ENCODE measurements around the gene LPIN1.

Gene LPIN1

DNA sequence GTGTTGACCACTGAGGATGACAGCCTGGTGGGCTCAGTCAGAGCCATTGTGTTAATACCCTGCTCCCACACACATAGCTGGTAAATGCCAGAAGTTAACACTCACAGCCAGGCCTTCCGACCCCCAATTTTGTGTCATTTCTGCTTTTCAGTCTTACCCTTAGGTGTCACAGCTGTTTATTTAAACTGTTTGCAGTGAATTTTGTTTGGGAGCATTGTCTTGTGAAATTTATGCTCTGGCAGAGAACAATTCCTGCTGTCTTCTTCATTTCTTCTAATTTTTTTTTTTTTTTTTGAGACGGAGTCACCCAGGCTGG lies 8.2 kb downstream of the LPIN1 start:
- TF ChIP-seq EP300 (IDR thresholded peaks at IDR 0.05; ENCODE audit: borderline replicate concordance) (no peak), NFIC (IDR thresholded peaks at IDR 0.05) (no peak)
- TF ChIP-seq, protein P1, sequence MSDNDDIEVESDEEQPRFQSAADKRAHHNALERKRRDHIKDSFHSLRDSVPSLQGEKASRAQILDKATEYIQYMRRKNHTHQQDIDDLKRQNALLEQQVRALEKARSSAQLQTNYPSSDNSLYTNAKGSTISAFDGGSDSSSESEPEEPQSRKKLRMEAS (IDR thresholded peaks at IDR 0.05): no peak

DNA sequence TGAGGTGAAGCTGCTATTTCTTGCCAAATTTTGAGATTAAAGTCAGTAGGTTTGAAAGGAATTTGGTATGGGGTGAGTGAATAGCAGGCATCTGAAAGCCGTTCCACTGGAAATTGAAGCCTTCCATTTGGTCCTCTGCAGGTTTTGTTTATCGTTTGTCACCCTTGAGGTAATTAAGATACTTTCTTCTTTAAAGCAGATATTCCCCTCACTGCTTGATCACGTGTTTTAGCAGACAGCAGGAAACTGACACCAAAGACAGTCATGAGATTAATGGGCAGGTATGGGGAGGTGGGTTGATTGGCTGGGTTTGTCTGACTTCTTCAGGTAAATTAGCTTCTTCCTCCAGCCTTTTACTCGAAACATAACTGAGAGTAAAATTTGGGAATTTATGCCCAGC lies 10.7 kb downstream of the LPIN1 start:
- TF ChIP-seq TCF12 (IDR thresholded peaks at IDR 0.05; ENCODE audit: low read depth) (no peak), ZBTB7A (IDR thresholded peaks at IDR 0.05; ENCODE audit: low read depth) (no peak), YY1 (IDR thresholded peaks at IDR 0.05; ENCODE audit: low read depth) (no peak), CREB1 (IDR thresholded peaks at IDR 0.05; ENCODE audit: low read depth) (no peak)
- TF ChIP-seq, protein P2, sequence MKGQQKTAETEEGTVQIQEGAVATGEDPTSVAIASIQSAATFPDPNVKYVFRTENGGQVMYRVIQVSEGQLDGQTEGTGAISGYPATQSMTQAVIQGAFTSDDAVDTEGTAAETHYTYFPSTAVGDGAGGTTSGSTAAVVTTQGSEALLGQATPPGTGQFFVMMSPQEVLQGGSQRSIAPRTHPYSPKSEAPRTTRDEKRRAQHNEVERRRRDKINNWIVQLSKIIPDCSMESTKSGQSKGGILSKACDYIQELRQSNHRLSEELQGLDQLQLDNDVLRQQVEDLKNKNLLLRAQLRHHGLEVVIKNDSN (IDR thresholded peaks at IDR 0.05): no peak

GRCh38 chr2:11758187-11758586 lies 11.8 kb downstream of the LPIN1 start:
- TF ChIP-seq FOXM1 (IDR thresholded peaks at IDR 0.05; ENCODE audit: borderline replicate concordance, low read depth): no peak
- no peak for TF ChIP-seq CREB1 (IDR thresholded peaks at IDR 0.05; ENCODE audit: low read depth)
- TF ChIP-seq, protein P2 (IDR thresholded peaks at IDR 0.05): no peak
- no peak for TF ChIP-seq TEAD4 (IDR thresholded peaks at IDR 0.05)
- TF ChIP-seq CEBPB (IDR thresholded peaks at IDR 0.05): no peak
- TF ChIP-seq, protein P1 (IDR thresholded peaks at IDR 0.05): no peak
- no peak for TF ChIP-seq REST (IDR thresholded peaks at IDR 0.05; ENCODE audit: low read depth)
- TF ChIP-seq TAF1 (IDR thresholded peaks at IDR 0.05; ENCODE audit: low read depth): no peak
- no peak for TF ChIP-seq NFIC (IDR thresholded peaks at IDR 0.05)
- TF ChIP-seq EGR1 (IDR thresholded peaks at IDR 0.05): no peak
- TF ChIP-seq RAD21 (IDR thresholded peaks at IDR 0.05; ENCODE audit: low read depth): no peak
- TF ChIP-seq ZBTB7A (IDR thresholded peaks at IDR 0.05; ENCODE audit: low read depth): no peak

DNA sequence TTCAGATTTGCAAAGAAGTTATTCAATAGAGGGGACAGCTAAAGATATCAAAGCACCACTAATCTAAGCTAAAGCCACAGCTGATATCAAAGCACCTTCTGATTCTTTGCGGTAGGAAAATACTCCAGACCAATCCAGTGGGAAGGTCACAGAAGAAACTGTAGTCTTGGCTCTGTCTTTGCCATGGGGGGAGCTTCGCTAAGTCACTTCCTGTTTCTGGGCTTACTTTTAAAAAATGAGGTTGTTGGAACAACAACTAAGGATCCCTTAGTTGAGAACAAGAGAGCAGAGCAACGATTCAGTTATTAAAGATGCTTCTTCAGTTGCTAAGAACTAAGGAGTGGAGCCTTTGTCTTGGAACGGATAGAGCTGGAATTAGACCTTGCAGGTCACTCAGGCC lies 12.2 kb downstream of the LPIN1 start:
- TF ChIP-seq ZBTB7A (IDR thresholded peaks at IDR 0.05; ENCODE audit: low read depth) (no peak), CEBPB (IDR thresholded peaks at IDR 0.05) (no peak), TAF1 (IDR thresholded peaks at IDR 0.05; ENCODE audit: low read depth) (no peak), CREB1 (IDR thresholded peaks at IDR 0.05; ENCODE audit: low read depth) (no peak), EGR1 (IDR thresholded peaks at IDR 0.05) (no peak), TCF12 (IDR thresholded peaks at IDR 0.05; ENCODE audit: low read depth) (no peak), RAD21 (IDR thresholded peaks at IDR 0.05; ENCODE audit: low read depth) (no peak), TEAD4 (IDR thresholded peaks at IDR 0.05) (no peak), EP300 (IDR thresholded peaks at IDR 0.05; ENCODE audit: borderline replicate concordance) (no peak), FOXM1 (IDR thresholded peaks at IDR 0.05; ENCODE audit: borderline replicate concordance, low read depth) (no peak)

GRCh38 chr2:11761259-11761658 lies 14.8 kb downstream of the LPIN1 start:
- no peak for TF ChIP-seq CEBPB (IDR thresholded peaks at IDR 0.05)
- no peak for TF ChIP-seq TAF1 (IDR thresholded peaks at IDR 0.05; ENCODE audit: low read depth)
- no peak for TF ChIP-seq TEAD4 (IDR thresholded peaks at IDR 0.05)
- no peak for TF ChIP-seq ZBTB7A (IDR thresholded peaks at IDR 0.05; ENCODE audit: low read depth)
- TF ChIP-seq, protein P1 (IDR thresholded peaks at IDR 0.05): no peak
- no peak for TF ChIP-seq YY1 (IDR thresholded peaks at IDR 0.05; ENCODE audit: low read depth)
- TF ChIP-seq RAD21 (IDR thresholded peaks at IDR 0.05; ENCODE audit: low read depth): no peak
- TF ChIP-seq REST (IDR thresholded peaks at IDR 0.05; ENCODE audit: low read depth): no peak
- TF ChIP-seq, protein P2 (IDR thresholded peaks at IDR 0.05): no peak
- TF ChIP-seq NFIC (IDR thresholded peaks at IDR 0.05): no peak
- TF ChIP-seq FOXM1 (IDR thresholded peaks at IDR 0.05; ENCODE audit: borderline replicate concordance, low read depth): no peak
- no peak for TF ChIP-seq CREB1 (IDR thresholded peaks at IDR 0.05; ENCODE audit: low read depth)
- TF ChIP-seq EGR1 (IDR thresholded peaks at IDR 0.05): no peak

DNA sequence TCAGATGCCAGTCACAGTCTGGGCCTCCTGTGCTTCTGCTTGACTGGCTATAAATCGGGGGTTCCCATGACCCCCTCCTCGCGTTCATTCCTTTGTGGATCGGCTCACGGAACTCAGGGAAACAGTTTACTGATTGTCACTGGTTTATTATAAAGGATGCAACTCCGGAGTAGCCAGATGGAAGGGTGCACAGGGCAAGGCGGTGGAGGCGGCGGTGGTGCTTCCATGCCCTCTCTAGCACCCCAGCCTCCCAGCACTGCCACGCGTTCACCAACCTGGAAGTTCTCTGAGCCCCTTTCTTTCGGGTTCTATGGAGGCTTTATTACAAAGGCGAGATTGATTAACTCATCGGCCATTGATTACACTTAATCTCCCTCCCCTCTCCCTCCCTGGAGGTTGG lies 15.6 kb downstream of the LPIN1 start:
- no peak for TF ChIP-seq CEBPB (IDR thresholded peaks at IDR 0.05)
- TF ChIP-seq FOXM1 (IDR thresholded peaks at IDR 0.05; ENCODE audit: borderline replicate concordance, low read depth): no peak
- no peak for TF ChIP-seq NFIC (IDR thresholded peaks at IDR 0.05)
- TF ChIP-seq, protein P1 (IDR thresholded peaks at IDR 0.05): no peak
- no peak for TF ChIP-seq TCF12 (IDR thresholded peaks at IDR 0.05; ENCODE audit: low read depth)
- TF ChIP-seq TEAD4 (IDR thresholded peaks at IDR 0.05): no peak
- no peak for TF ChIP-seq TAF1 (IDR thresholded peaks at IDR 0.05; ENCODE audit: low read depth)
- TF ChIP-seq, protein P2 (IDR thresholded peaks at IDR 0.05): no peak
- no peak for TF ChIP-seq RAD21 (IDR thresholded peaks at IDR 0.05; ENCODE audit: low read depth)
- TF ChIP-seq REST (IDR thresholded peaks at IDR 0.05; ENCODE audit: low read depth): no peak
- no peak for TF ChIP-seq CREB1 (IDR thresholded peaks at IDR 0.05; ENCODE audit: low read depth)
- TF ChIP-seq EGR1 (IDR thresholded peaks at IDR 0.05): no peak
- no peak for TF ChIP-seq YY1 (IDR thresholded peaks at IDR 0.05; ENCODE audit: low read depth)
- no peak for TF ChIP-seq ZBTB7A (IDR thresholded peaks at IDR 0.05; ENCODE audit: low read depth)
- no peak for TF ChIP-seq EP300 (IDR thresholded peaks at IDR 0.05; ENCODE audit: borderline replicate concordance)
